NCI-H510A (cell line): Measurements from ENCODE around the gene STX1A.

Experiments used
- DNase-seq: peaks from one replicate; lab custom pipeline; 2025; lab: John Stamatoyannopoulos, UW

STX1A gene

GRCh38 chr7:73649576-73649975 is 69.9 kb downstream of the STX1A start:
- DNase-seq = no peak
